OCI-LY7 (cell line): ENCODE results near the gene APOA4. TPM values are rescaled to one million over a fixed set of nuclear protein-coding genes. Genes with fewer than 3 reads are reported as not detected.

ENCODE experiments used
- BruUV-seq: library from RNA; stranded (reverse); fragments of 400-500 nt; replicated peaks from 2 replicates; lab custom pipeline; 2021; lab: Mats Ljungman, UMichigan
- CTCF ChIA-PET: fragments of 300-600 bp; sonication (Branson Sonifier 250); formaldehyde crosslinking; loops from one replicate; lab custom pipeline; 2022; ENCODE audit warnings: antibody characterized with exemption; ENCODE audit not compliant: unreplicated experiment; lab: Charles Lee
- POLR2A ChIA-PET: fragments of 300-600 bp; sonication (Branson Sonifier 250); formaldehyde crosslinking; loops from one replicate; lab custom pipeline; 2022; ENCODE audit warnings: antibody characterized with exemption; lab: Charles Lee
- DNase-seq: peaks from one replicate; pipeline ENCODE4 v3.0.0-alpha.2; 2015; ENCODE audit warnings: low spot score
- H2AFZ ChIP-seq: fragments of 200-600 bp; sonication (generic), shearing (Covaris generic); 2 replicates; pipeline ENCODE4 v1.6.1; 2014; ENCODE audit warnings: mild to moderate bottlenecking, antibody characterized with exemption, low read length, moderate library complexity
- H3K27ac ChIP-seq: fragments of 200-600 bp; sonication (generic); 2 replicates; pipeline ENCODE4 v1.5.1; 2014; ENCODE audit warnings: mixed run types, low read depth, mild to moderate bottlenecking, moderate library complexity, low read length, inconsistent platforms; ENCODE audit not compliant: poor library complexity, severe bottlenecking
- H3K36me3 ChIP-seq: fragments of 200-600 bp; sonication (generic); 2 replicates; pipeline ENCODE4 v1.6.1; 2014; ENCODE audit warnings: mild to moderate bottlenecking, antibody characterized with exemption, low read length, moderate library complexity, mixed read lengths; ENCODE audit not compliant: insufficient read depth
- H3K4me1 ChIP-seq: fragments of 200-600 bp; sonication (generic); 2 replicates; pipeline ENCODE4 v1.5.1; 2014; ENCODE audit warnings: mild to moderate bottlenecking, low read length; ENCODE audit not compliant: insufficient read depth, poor library complexity, severe bottlenecking
- H3K4me2 ChIP-seq: fragments of 200-600 bp; sonication (generic); 2 replicates; pipeline ENCODE4 v1.6.1; 2014; ENCODE audit warnings: mild to moderate bottlenecking, low read length
- H3K4me3 ChIP-seq: fragments of 200-600 bp; sonication (generic); 2 replicates; pipeline ENCODE4 v1.5.1; 2014; ENCODE audit warnings: mild to moderate bottlenecking, low read depth, low read length; ENCODE audit not compliant: poor library complexity, severe bottlenecking
- H3K79me2 ChIP-seq: fragments of 200-600 bp; sonication (generic); 2 replicates; pipeline ENCODE4 v1.6.1; 2016; ENCODE audit warnings: low read depth, mild to moderate bottlenecking, low read length, moderate library complexity, mixed read lengths; ENCODE audit not compliant: insufficient read depth
- H3K9me2 ChIP-seq: fragments of 200-600 bp; sonication (generic); 2 replicates; pipeline ENCODE4 v1.6.1; 2016; ENCODE audit warnings: mild to moderate bottlenecking, low read length, mixed read lengths; ENCODE audit not compliant: insufficient read depth
- H3K9me3 ChIP-seq: fragments of 200-600 bp; sonication (generic); 2 replicates; pipeline ENCODE4 v1.6.1; 2014; ENCODE audit warnings: mild to moderate bottlenecking, mixed run types, low read length, mixed read lengths
- H4K20me1 ChIP-seq: fragments of 200-600 bp; sonication (generic); 2 replicates; pipeline ENCODE4 v1.6.1; 2014; ENCODE audit warnings: mild to moderate bottlenecking, antibody characterized with exemption, low read length, moderate library complexity, mixed read lengths; ENCODE audit not compliant: insufficient read depth
- EZH2phosphoT487 ChIP-seq: fragments of 200-600 bp; sonication (generic); IDR thresholded peaks from 2 replicates; pipeline ENCODE4 v1.6.1; 2018; ENCODE audit warnings: low read depth, borderline replicate concordance, mild to moderate bottlenecking, mixed run types, antibody characterized with exemption, low read length, moderate library complexity, mixed read lengths
- intact Hi-C: fragments of 100-400 bp; cut with micrococcal nuclease; formaldehyde crosslinking; loops from one replicate; pipeline ENCODE4 v1.10.0; 2022; ENCODE audit not compliant: unreplicated experiment
- total RNA-seq, 2 experiments: library from RNA; depleted of rRNA in 1 of 2; stranded (reverse); fragments of >200 nt in 1 of 2; shearing (Covaris generic) in 1 of 2; gene quantifications; 2 replicates each; pipeline ENCODE4 v1.2.3, GENCODE V29; 2014 to 2022
- TF ChIP-seq, protein P1 (sequence below): fragments of 200-600 bp; sonication (generic); conservative IDR thresholded peaks from 2 replicates; pipeline ENCODE4 v1.5.1; 2014; ENCODE audit warnings: mild to moderate bottlenecking, antibody characterized with exemption, low read length, moderate library complexity, mixed read lengths

Gene APOA4
- total RNA-seq, 2 experiments from 2014 or later, result not detected

DNA sequence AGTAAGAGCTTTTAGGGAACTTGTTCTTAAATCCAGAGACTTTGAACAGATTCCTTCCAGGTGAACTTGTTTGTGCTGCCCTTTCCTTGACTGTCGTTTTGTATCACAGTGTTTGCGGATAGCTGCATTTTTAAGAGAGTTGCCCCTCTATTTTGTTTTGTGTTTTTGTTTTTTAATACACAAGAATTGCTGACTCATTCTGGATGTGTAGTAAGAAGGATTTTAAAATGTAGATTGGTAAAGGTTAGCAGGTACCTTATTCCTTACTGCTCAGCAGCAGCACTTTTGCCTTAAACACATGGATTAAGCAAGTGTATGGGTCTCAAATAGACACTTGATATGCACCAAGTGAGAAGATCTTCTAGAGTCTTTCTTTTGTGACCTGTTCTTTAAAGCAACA is 22.5 kb downstream of the APOA4 start:
- H3K4me3 ChIP-seq, result no peak overlapping the region
- no peaks in the 10 kb centered on the region for H4K20me1 ChIP-seq
- H3K79me2 ChIP-seq, result no peaks in the 10 kb centered on the region
- no peaks in the 10 kb centered on the region for H3K36me3 ChIP-seq
- H3K4me1 ChIP-seq, result no peaks in the 10 kb centered on the region
- BruUV-seq, result no TSS peak
- H2AFZ ChIP-seq, result no peak overlapping the region
- ChIA-PET POLR2A (interaction anchor here (1.0 kb wide), 1 partner anchor 10 kb away, joined by 3 read pairs; no protein-coding TSS in a partner anchor), CTCF (no interaction called here)
- DNase-seq, result no peak
- no peaks in the 10 kb centered on the region for H3K9me3 ChIP-seq
- TF ChIP-seq EZH2phosphoT487, result no peak
- TF ChIP-seq, protein P1, sequence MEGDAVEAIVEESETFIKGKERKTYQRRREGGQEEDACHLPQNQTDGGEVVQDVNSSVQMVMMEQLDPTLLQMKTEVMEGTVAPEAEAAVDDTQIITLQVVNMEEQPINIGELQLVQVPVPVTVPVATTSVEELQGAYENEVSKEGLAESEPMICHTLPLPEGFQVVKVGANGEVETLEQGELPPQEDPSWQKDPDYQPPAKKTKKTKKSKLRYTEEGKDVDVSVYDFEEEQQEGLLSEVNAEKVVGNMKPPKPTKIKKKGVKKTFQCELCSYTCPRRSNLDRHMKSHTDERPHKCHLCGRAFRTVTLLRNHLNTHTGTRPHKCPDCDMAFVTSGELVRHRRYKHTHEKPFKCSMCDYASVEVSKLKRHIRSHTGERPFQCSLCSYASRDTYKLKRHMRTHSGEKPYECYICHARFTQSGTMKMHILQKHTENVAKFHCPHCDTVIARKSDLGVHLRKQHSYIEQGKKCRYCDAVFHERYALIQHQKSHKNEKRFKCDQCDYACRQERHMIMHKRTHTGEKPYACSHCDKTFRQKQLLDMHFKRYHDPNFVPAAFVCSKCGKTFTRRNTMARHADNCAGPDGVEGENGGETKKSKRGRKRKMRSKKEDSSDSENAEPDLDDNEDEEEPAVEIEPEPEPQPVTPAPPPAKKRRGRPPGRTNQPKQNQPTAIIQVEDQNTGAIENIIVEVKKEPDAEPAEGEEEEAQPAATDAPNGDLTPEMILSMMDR, result no peak
- H3K27ac ChIP-seq, result no peak overlapping the region
- no peak overlapping the region for H3K4me2 ChIP-seq
- intact Hi-C loops, result no loop called here
- H3K9me2 ChIP-seq, result no peaks in the 10 kb centered on the region

DNA sequence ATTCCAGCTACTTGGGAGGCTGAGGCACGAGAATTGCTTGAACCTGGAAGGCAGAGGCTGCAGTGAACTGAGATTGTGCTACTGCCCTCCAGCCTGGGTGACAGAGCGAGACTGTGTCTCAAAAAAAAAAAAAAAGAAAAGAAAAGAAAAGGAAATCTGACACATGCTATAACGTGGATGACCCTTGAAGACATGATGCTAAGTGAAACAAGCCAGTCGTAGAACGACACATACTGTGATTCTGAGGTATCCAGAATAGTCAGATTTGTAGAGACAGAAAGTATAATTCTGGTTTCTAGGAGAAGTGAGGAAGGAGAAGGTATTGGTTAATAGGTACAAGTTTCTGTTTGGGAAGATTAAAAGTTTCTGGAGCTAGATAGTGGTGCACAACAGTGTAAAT is 24.7 kb downstream of the APOA4 start:
- ChIA-PET CTCF (no interaction called here), POLR2A (no interaction called here)
- no peaks in the 10 kb centered on the region for H3K4me1 ChIP-seq
- H3K4me2 ChIP-seq, result no peak overlapping the region
- intact Hi-C loops, result no loop called here
- H2AFZ ChIP-seq, result no peak overlapping the region
- H3K36me3 ChIP-seq, result no peaks in the 10 kb centered on the region
- H4K20me1 ChIP-seq, result no peaks in the 10 kb centered on the region
- DNase-seq, result no peak
- H3K9me3 ChIP-seq, result no peaks in the 10 kb centered on the region
- H3K79me2 ChIP-seq, result no peaks in the 10 kb centered on the region
- H3K27ac ChIP-seq, result no peak overlapping the region
- H3K4me3 ChIP-seq, result no peak overlapping the region
- no peaks in the 10 kb centered on the region for H3K9me2 ChIP-seq
- no TSS peak for BruUV-seq
- TF ChIP-seq, protein P1, result no peak
- no peak for TF ChIP-seq EZH2phosphoT487

DNA sequence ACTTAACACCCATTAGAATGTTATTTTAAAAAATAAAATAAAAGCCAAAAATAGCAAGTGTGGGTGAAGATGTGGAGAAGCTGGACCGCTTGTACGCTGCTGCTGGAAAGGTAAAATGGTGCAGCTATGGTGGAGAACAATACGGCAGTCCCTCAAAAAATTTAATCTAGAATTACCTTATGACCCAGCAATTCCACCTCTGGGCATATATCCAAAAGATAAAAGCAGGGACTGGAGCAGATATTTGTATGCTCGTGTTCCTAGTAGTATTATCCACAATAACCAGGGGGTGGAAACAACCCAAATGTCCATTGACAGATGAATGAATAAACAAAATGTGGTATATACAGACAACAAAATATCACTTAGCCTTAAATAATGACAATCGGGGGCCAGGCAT is 25.3 kb downstream of the APOA4 start:
- Histone ChIP-seq H4K20me1 (no peaks in the 10 kb centered on the region), H3K4me3 (no peak overlapping the region), H3K27ac (no peak overlapping the region), H3K9me3 (no peaks in the 10 kb centered on the region), H3K4me1 (no peaks in the 10 kb centered on the region), H3K36me3 (no peaks in the 10 kb centered on the region), H3K79me2 (no peaks in the 10 kb centered on the region), H2AFZ (no peak overlapping the region), H3K4me2 (no peak overlapping the region), H3K9me2 (no peaks in the 10 kb centered on the region)
- TF ChIP-seq, protein P1, result no peak
- no peak for TF ChIP-seq EZH2phosphoT487
- no TSS peak for BruUV-seq
- CTCF ChIA-PET, result no interaction called here
- no peak for DNase-seq
- POLR2A ChIA-PET, result no interaction called here
- intact Hi-C loops, result no loop called here
